Fibroblast of villous mesenchyme (primary cell): Measurements from ENCODE around the gene TSPEAR. TPM values are rescaled to one million over a fixed set of nuclear protein-coding genes. Genes with fewer than 3 reads are reported as not detected.

Source experiments
- DNase-seq: peaks from one replicate; pipeline ENCODE4 v3.0.0-alpha.2; 2010; ENCODE audit warnings: low read depth
- H3K4me3 ChIP-seq: 2 replicates; pipeline ENCODE4 v1.5.1; 2011; ENCODE audit warnings: low read depth, mild to moderate bottlenecking, low read length
- total RNA-seq: library from RNA; depleted of rRNA; stranded (reverse); fragments of >200 nt; gene quantifications from 2 replicates; pipeline ENCODE4 v1.2.3, GENCODE V29; 2012
- TF ChIP-seq, protein P1 (sequence below): IDR thresholded peaks from 2 replicates; pipeline ENCODE4 v1.5.1; 2012; ENCODE audit warnings: low read depth, mild to moderate bottlenecking, low read length; ENCODE audit not compliant: insufficient read depth

TSPEAR gene
- total RNA-seq, 1 donor: not detected

GRCh38 chr21:44517175-44517899 lies 194.0 kb downstream of the TSPEAR start:
- H3K4me3 ChIP-seq: no peak overlapping the region
- no peak for DNase-seq
- TF ChIP-seq, protein P1, sequence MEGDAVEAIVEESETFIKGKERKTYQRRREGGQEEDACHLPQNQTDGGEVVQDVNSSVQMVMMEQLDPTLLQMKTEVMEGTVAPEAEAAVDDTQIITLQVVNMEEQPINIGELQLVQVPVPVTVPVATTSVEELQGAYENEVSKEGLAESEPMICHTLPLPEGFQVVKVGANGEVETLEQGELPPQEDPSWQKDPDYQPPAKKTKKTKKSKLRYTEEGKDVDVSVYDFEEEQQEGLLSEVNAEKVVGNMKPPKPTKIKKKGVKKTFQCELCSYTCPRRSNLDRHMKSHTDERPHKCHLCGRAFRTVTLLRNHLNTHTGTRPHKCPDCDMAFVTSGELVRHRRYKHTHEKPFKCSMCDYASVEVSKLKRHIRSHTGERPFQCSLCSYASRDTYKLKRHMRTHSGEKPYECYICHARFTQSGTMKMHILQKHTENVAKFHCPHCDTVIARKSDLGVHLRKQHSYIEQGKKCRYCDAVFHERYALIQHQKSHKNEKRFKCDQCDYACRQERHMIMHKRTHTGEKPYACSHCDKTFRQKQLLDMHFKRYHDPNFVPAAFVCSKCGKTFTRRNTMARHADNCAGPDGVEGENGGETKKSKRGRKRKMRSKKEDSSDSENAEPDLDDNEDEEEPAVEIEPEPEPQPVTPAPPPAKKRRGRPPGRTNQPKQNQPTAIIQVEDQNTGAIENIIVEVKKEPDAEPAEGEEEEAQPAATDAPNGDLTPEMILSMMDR: no peak

DNA sequence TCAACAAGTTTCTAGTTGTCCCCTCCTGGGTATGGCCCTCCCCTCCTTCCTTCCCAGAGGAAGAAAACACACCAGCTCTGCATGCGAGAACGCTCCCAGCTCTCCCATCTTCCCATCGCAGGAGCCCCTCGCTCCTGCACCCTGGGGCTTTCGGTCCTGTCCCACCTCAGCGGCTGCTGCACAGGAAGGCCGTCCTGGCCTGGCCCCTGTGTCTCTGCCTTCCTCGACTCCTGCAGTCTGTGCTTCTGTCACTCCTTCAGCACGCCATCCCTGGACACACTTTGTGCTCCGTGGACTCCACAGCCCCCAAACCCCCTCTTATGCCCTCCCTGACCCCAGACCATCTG lies 194.6 kb downstream of the TSPEAR start:
- no peak overlapping the region for H3K4me3 ChIP-seq
- no peak for DNase-seq
- TF ChIP-seq, protein P1: no peak

DNA sequence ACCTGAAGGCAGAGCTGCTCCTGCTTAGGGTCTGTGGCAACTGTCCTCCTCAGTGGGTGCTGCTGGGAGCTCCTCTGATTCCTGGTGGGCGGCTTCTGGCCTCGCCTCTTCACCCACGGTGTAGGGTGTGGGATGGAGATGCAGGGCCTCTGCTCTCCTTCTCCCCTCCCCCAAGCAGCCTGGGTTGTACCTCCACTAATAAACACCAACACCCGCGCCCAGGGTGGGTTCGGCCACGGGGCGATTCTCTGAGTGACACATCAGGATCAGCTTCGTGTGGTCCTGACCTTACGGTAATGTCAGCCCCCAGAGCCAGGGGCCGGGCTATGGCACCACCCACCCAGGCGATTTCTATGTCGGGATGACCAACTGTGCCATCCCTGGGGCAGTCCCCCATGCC lies 195.0 kb downstream of the TSPEAR start:
- no peak for DNase-seq
- TF ChIP-seq, protein P1: no peak

GRCh38 chr21:44515359-44516165 lies 195.8 kb downstream of the TSPEAR start:
- H3K4me3 ChIP-seq: no peak overlapping the region
- TF ChIP-seq, protein P1: no peak
- no peak for DNase-seq

More for the DNA sequence above, 195.0 kb downstream of the TSPEAR start:
- no peak overlapping the region for H3K4me3 ChIP-seq

GRCh38 chr21:44514746-44515358 lies 196.5 kb downstream of the TSPEAR start:
- TF ChIP-seq, protein P1: no peak
- H3K4me3 ChIP-seq: no peak overlapping the region
- DNase-seq: peak; percentile 16

GRCh38 chr21:44514218-44514520 lies 197.2 kb downstream of the TSPEAR start:
- TF ChIP-seq, protein P1: no peak
- DNase-seq: no peak
- no peak overlapping the region for H3K4me3 ChIP-seq
